Measurements from ENCODE around the gene IL3. TPM values are rescaled to one million over a fixed set of nuclear protein-coding genes. Genes with fewer than 3 reads are reported as not detected.

IL3 gene
- total and polyA plus RNA-seq, 11 donors: not detected

GRCh38 chr5:132082329-132083023, 22.0 kb downstream of the IL3 start:
- TF ChIP-seq POLR2A (IDR thresholded peaks at IDR 0.05): no peak
- TF ChIP-seq, protein P1, sequence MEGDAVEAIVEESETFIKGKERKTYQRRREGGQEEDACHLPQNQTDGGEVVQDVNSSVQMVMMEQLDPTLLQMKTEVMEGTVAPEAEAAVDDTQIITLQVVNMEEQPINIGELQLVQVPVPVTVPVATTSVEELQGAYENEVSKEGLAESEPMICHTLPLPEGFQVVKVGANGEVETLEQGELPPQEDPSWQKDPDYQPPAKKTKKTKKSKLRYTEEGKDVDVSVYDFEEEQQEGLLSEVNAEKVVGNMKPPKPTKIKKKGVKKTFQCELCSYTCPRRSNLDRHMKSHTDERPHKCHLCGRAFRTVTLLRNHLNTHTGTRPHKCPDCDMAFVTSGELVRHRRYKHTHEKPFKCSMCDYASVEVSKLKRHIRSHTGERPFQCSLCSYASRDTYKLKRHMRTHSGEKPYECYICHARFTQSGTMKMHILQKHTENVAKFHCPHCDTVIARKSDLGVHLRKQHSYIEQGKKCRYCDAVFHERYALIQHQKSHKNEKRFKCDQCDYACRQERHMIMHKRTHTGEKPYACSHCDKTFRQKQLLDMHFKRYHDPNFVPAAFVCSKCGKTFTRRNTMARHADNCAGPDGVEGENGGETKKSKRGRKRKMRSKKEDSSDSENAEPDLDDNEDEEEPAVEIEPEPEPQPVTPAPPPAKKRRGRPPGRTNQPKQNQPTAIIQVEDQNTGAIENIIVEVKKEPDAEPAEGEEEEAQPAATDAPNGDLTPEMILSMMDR (IDR thresholded peaks at IDR 0.05): no peak
- no peaks in the 10 kb centered on the region for H3K9me3 ChIP-seq
- no peaks in the 10 kb centered on the region for H3K36me3 ChIP-seq
- DNase-seq: no peak
- ATAC-seq: no peak
- H3K4me3 ChIP-seq: no peak overlapping the region
- H3K27ac ChIP-seq: no peak overlapping the region
- 88 to 100% (median 89%) methylated on average over 2 to 8 of the region's 8 CpGs for WGBS, 4 donors
- intact Hi-C loops (cut with DNase I): no loop called here
- H3K4me1 ChIP-seq: peaks cover 0 to 26% (median 19%) of the 10 kb centered on the region in 12 donors
- no peaks in the 10 kb centered on the region for H3K27me3 ChIP-seq

DNA sequence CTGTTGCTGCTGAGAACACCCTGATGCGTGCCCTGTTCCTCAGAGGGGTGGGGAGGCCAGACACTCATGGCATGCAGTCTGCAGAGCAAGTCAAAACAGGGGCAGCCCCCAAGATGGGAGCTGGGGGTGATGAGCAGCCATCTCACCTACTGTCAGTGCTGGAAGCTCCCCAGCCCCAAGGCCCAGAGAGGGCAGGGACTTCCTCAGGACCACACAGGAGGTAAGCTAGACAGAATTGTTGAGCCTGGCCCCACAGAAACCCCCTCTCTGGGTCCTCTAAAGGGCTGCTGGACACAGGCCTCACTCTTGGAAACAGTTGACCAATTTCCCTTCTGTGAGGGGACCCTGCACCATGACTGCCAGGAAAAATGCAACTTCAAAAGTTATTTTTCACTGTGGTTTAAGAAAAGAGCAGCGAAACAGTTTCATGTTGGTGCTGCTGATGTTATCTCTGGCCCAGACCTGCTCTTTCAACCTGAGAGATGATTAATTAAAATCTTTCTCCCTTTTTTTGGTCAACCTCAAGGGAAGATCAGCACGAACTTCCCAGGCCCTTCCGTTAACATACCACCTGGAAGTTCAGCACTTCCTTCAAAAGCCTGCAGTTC, 22.7 kb downstream of the IL3 start:
- no peaks in the 10 kb centered on the region for H3K36me3 ChIP-seq
- TF ChIP-seq POLR2A (IDR thresholded peaks at IDR 0.05): no peak
- peak in 1 of 5 donors; percentile 23 for DNase-seq
- H3K27ac ChIP-seq: no peak overlapping the region
- intact Hi-C loops (cut with DNase I): no loop called here
- peaks cover 0 to 29% (median 20%) of the 10 kb centered on the region in 12 donors for H3K4me1 ChIP-seq
- ATAC-seq: no peak
- H3K9me3 ChIP-seq: no peaks in the 10 kb centered on the region
- no peak overlapping the region for H3K4me3 ChIP-seq
- WGBS, 4 donors: 85 to 91% (median 89%) methylated on average over 3 to 4 of the region's 4 CpGs
- no peaks in the 10 kb centered on the region for H3K27me3 ChIP-seq

GRCh38 chr5:132085686-132086085, 25.2 kb downstream of the IL3 start:
- Histone ChIP-seq H3K9me3 (no peaks in the 10 kb centered on the region), H3K27me3 (no peaks in the 10 kb centered on the region), H3K4me1 (peaks cover 0 to 29% (median 20%) of the 10 kb centered on the region in 12 donors), H3K36me3 (no peaks in the 10 kb centered on the region), H3K27ac (peak overlapping the region in 7 of 12 donors; percentile 9 to 78 (median 43)), H3K4me3 (no peak overlapping the region)
- 79 to 88% (median 80%) methylated on average over 4 of the region's 4 CpGs for WGBS, 4 donors
- DNase-seq: peak in 1 of 5 donors; percentile 19
- intact Hi-C loops (cut with DNase I): loop anchor here in 1 of 10 donors (1.0 kb wide), 1 partner anchor 18 kb away; no protein-coding TSS in a partner anchor
- TF ChIP-seq POLR2A (IDR thresholded peaks at IDR 0.05): no peak
- TF ChIP-seq, protein P1 (IDR thresholded peaks at IDR 0.05): no peak
- no peak for ATAC-seq

- Histone ChIP-seq H3K4me1 (peaks cover 0 to 29% (median 20%) of the 10 kb centered on the region in 12 donors), H3K4me3 (no peak overlapping the region), H3K27ac (peak overlapping the region in 9 of 12 donors; percentile 11 to 78 (median 53)), H3K9me3 (no peaks in the 10 kb centered on the region), H3K36me3 (no peaks in the 10 kb centered on the region), H3K27me3 (no peaks in the 10 kb centered on the region)
- intact Hi-C loops (cut with DNase I): loop anchor here in 1 of 10 donors (1.0 kb wide), 1 partner anchor 17 kb away; no protein-coding TSS in a partner anchor
- 28 to 37% (median 36%) methylated on average over 2 of the region's 2 CpGs for WGBS, 4 donors
- TF ChIP-seq, protein P1 (IDR thresholded peaks at IDR 0.05): no peak
- TF ChIP-seq POLR2A (IDR thresholded peaks at IDR 0.05): no peak
- peak; percentile 68 to 97 (median 92) for ATAC-seq
- DNase-seq: peak; percentile 82 to 88 (median 85)
These were observed 25.9 kb downstream of the IL3 start for GRCh38 chr5:132086277-132086794.
